Body of pancreas (tissue), 4 donors: Measurements from ENCODE around the gene ZIC4.

Source experiments
- POLR2A ChIP-seq, 3 donors: fragments of 450-650 bp; IDR thresholded peaks; one replicate each; pipeline ENCODE4 v1.6.1; 2016; ENCODE audit warnings: antibody characterized with exemption in 3 of 3, mild to moderate bottlenecking in 2 of 3
- TF ChIP-seq, protein P1 (sequence below), 7 experiments: fragments of 450-650 bp in 4 of 7; fragments of 200-600 bp in 3 of 7; sonication (generic) in 3 of 7; IDR thresholded peaks; one replicate each; pipeline ENCODE4 v1.5.1; 2016 to 2019; ENCODE audit warnings: antibody characterized with exemption in 7 of 7

DNA sequence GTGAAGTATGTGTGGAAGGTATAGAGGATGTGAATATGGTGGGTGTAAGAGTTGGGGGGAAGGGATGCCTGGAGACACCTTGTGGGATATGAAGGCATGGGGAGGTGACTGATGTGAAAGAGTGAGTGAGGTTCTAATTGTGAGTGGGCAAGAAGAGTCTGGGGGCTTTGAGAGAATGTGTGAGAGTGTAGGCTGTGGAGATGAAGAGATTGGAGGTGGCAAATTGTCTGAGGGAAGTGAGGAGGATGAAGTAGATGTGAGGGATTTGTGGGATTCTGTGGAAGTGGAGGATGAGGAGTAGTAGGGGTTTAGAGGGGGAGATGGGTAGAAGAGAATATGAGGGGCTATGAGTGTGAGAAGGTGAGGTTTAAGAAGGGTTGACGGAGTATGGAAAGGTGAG is 41.6 kb downstream of the ZIC4 start:
- TF ChIP-seq, protein P1, sequence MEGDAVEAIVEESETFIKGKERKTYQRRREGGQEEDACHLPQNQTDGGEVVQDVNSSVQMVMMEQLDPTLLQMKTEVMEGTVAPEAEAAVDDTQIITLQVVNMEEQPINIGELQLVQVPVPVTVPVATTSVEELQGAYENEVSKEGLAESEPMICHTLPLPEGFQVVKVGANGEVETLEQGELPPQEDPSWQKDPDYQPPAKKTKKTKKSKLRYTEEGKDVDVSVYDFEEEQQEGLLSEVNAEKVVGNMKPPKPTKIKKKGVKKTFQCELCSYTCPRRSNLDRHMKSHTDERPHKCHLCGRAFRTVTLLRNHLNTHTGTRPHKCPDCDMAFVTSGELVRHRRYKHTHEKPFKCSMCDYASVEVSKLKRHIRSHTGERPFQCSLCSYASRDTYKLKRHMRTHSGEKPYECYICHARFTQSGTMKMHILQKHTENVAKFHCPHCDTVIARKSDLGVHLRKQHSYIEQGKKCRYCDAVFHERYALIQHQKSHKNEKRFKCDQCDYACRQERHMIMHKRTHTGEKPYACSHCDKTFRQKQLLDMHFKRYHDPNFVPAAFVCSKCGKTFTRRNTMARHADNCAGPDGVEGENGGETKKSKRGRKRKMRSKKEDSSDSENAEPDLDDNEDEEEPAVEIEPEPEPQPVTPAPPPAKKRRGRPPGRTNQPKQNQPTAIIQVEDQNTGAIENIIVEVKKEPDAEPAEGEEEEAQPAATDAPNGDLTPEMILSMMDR (IDR thresholded peaks at IDR 0.05) = no peak
- TF ChIP-seq POLR2A (IDR thresholded peaks at IDR 0.05) = no peak
